ENCODE measurements around the gene LTB. TPM values are rescaled to one million over a fixed set of nuclear protein-coding genes. Genes with fewer than 3 reads are reported as not detected.
"Not testable (repeated sequence)": the region's sequence is repeated elsewhere in the genome, so short reads cannot be mapped to it uniquely, and the experiment has no call there.

LTB gene
- polyA plus RNA-seq, 3 donors = 1.8 to 2.7 (median 2.0) TPM

GRCh38 chr6:31614075-31614619 is 31.9 kb upstream of the LTB start:
- DNase-seq = no peak

DNA sequence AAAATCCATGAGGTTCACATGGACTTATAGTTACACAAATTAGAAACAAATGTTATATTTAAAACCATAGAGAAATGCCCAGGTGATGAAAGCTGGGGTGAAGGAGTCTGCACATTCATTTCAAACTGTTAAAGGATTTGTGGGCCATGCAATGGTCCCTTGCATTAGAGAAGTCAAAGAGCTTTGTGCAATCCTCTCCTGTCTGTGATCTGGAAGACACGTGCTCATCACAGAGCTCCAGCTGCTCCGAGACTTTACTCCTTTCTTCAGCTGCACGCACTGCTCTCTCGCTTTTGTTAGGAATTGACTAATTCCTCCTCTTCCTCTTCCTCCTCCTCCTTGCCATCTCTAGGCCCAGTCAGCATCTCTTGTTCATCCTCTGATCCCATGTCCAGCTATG is 28.7 kb upstream of the LTB start:
- DNase-seq = no peak

- DNase-seq = no peak
These were observed 27.5 kb upstream of the LTB start for GRCh38 chr6:31609519-31610406.

GRCh38 chr6:31607317-31607716 is 25.1 kb upstream of the LTB start:
- no peak for DNase-seq

DNA sequence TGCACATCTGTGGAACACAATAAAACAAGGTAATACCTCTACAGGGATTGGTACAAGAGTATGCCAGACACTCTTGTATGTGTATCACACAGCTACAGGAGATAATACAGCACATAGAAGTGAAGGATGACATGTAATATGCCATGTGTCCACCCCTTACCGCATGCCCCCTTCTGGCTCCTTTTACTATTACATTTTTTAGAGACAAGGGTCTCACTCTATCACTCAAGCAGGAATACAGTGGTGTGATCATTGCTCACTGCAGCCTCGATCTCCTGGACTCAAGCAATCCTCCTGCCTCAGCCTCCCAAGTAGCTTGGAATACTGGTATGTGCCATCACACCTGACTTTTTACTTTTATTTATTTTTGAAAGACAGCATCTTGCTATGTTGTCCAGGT is 14.8 kb upstream of the LTB start:
- no peak for DNase-seq

- DNase-seq = no peak
These were observed 10.2 kb upstream of the LTB start for GRCh38 chr6:31592396-31592771.

- not testable (repeated sequence) for DNase-seq
These were observed 8.5 kb upstream of the LTB start for GRCh38 chr6:31590691-31591090.

- DNase-seq = no peak
These were observed 6.8 kb upstream of the LTB start for GRCh38 chr6:31588871-31589650.

GRCh38 chr6:31587791-31588777 is 5.9 kb upstream of the LTB start:
- no peak for DNase-seq

DNA sequence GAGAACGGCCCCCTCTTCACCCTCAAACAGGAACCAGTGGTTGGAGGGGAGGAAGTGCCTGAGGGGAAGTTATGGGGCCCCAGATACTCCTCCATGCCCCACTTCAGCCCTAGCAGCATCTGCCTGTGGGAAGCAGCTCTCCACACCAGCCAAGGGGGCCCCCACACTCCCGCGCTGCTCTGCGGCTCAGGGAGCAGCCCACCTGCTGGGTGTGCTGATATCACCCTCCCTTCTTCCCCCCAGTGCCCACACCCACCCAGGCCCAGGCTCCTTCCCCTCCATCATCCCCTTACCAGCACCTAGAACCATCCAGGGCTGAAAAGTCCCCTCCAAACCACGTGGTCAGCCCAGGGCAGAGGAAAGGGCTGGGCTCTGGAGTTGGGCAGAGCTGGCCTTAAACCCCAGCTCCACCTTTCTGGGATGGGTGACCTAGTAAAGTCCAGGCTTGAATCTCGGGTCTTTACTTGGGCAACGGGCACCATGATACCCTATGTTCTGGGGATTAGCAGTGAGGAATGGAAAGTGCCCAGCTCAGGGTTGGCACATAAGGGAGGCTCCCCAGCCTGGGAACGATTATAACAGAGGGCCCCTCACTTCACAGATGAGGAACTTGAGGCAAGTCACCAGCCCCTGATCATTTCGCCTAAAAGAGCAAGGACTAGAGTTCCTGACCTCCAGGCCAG is 4.5 kb upstream of the LTB start:
- DNase-seq = no peak

DNA sequence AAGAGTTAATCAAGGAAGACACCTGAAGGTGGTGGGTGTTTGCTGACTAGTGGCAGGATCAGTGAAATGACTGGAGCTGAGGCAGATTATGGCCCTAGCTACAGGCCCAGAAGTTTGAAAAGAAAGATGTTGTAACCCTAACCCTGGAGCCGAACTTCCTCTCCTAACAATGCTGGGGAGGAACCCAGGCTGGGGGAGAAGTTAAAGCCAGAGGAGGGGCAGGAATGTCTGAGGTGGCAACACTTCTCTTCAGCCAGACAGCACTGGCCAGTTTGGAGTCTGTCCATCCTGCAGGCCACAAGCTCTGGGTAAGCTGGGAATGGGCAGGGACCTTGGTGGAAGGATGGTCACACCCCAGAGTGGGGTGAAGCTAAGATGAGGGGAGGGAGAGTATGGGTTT is 3.8 kb upstream of the LTB start, which contains the start of gene LST1:
Gene LST1 (plus strand): TSS at position 270 of the 400 bp plus-strand sequence. CDS start 1,023 bp downstream, outside the sequence.
- no peak for DNase-seq

DNA sequence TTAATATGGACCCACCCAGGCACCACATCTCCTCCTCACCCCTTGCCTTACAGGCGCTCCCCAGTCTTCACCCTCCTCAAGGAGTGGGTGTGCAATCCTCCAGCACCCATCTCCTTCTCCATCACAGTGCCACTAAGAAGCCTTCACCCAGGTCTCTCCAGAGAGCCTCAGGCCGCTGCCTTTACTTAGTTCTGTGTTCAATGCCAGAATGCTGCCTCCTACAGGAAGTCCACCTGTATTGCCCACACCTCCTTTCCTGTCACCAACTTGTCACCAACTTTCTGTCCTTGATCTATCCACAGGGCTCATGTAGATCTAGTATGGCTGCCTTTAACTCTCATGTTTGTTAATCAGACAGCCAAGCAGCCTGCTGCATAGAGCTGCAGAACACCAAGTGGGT is 3.3 kb upstream of the LTB start:
- no peak for DNase-seq

DNA sequence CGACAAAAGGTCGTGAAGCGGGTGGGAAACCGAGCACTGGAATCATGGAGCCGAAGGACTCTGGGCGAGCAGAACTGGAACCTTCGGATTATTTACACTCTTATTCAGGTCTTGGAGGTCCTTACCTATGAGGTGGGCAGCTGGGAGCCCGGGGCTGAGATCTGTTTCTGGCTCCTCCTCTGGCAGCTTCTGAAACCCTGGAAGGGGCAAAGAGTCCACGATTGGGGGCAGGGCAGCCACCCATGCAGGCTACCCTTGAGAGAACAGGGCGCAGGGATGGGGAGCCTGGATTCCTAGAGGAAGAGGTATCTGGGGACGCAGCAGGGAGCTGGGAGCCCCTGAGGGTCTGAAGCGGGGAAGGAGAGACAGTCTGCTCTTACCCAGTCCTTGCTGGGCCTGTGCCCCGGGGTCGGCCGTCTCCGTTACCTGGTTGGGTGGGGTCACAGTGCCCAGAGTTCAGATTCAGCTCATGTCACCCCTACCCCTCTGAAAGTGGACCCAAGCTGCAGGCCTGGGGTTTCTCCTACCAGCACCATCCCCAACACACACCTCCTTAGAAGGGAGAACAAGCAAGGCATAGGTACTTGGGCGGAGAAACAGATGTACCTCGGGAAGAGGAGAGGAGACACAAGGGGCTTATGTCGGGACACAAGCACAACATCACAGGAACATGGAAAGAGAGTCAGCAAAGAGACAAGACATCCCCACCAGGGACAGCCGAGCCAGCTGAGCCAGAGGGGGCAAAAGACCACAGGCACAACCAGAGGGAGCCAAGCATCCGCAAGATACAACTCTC is 592 bp downstream of the LTB start:
- no peak for DNase-seq

- DNase-seq = peak; percentile 85
These were observed 1.3 kb downstream of the LTB start for GRCh38 chr6:31580807-31581433.

GRCh38 chr6:31580438-31580740 is 1.8 kb downstream of the LTB start:
- no peak for DNase-seq

GRCh38 chr6:31579546-31580437 is 2.4 kb downstream of the LTB start:
- DNase-seq = no peak

GRCh38 chr6:31579119-31579505 is 3.1 kb downstream of the LTB start:
- DNase-seq = no peak

All from renal pelvis (tissue), 4 donors.